SK-N-SH (cell line): ENCODE results near the gene GNAS-AS1. TPM values are rescaled to one million over a fixed set of nuclear protein-coding genes. Genes with fewer than 3 reads are reported as not detected.
A peak's percentile ranks its signal among the peaks of the same experiment; 100 is the strongest.

ENCODE experiments used
- CTCF ChIA-PET: fragments of 300-600, 350-600 bp; formaldehyde crosslinking; extraction: SDS; loops from one replicate; lab custom pipeline; 2021; lab: Yijun Ruan, JAX
- POLR2A ChIA-PET: fragments of 350-600 bp; sonication (Branson Sonifier 250); formaldehyde crosslinking; extraction: SDS; loops from one replicate; lab custom pipeline; 2020; ENCODE audit warnings: antibody characterized with exemption, inconsistent platforms; lab: Yijun Ruan, JAX
- DNase-seq: peaks from one replicate; pipeline ENCODE4 v3.0.0; 2012
- H2AFZ ChIP-seq: fragments of 200-600 bp; sonication (generic); 2 replicates; pipeline ENCODE4 v1.8.1; 2016; ENCODE audit warnings: antibody characterized with exemption, mild to moderate bottlenecking, low read depth
- H3F3A ChIP-seq: fragments of 200-600 bp; sonication (generic); replicated peaks from 2 replicates; pipeline ENCODE3; 2016; ENCODE audit warnings: antibody characterized with exemption, mild to moderate bottlenecking; ENCODE audit not compliant: insufficient read depth
- H3K27ac ChIP-seq, 2 experiments: fragments of 200-500 bp in 1 of 2; fragments of 200-600 bp in 1 of 2; sonication (Bioruptor generic) in 1 of 2; sonication (generic), shearing (Covaris generic) in 1 of 2; 2 replicates each; pipeline versions ENCODE4 v1.5.1 to v1.6.1; 2014 to 2016; ENCODE audit warnings: low read depth in 2 of 2, inconsistent platforms in 1 of 2, low read length in 1 of 2, mild to moderate bottlenecking in 1 of 2, mixed read lengths in 1 of 2
- H3K27me3 ChIP-seq: fragments of 200-600 bp; sonication (generic), shearing (Covaris generic); 2 replicates; pipeline ENCODE4 v1.6.1; 2016; ENCODE audit warnings: mixed run types; ENCODE audit not compliant: insufficient read depth
- H3K36me3 ChIP-seq, 2 experiments: fragments of 200-500 bp in 1 of 2; fragments of 200-600 bp in 1 of 2; sonication (Bioruptor generic) in 1 of 2; sonication (generic) in 1 of 2; replicated peaks in 1 of 2; 2 replicates each; pipeline versions ENCODE3 to v1.5.1; 2014 to 2016; ENCODE audit warnings: low read length in 1 of 2, mild to moderate bottlenecking in 1 of 2; ENCODE audit not compliant: insufficient read depth in 2 of 2, control insufficient read depth in 1 of 2
- H3K4me1 ChIP-seq, 2 experiments: fragments of 200-500 bp in 1 of 2; fragments of 200-600 bp in 1 of 2; sonication (Bioruptor generic) in 1 of 2; sonication (generic), shearing (Covaris generic) in 1 of 2; 2 replicates each; pipeline versions ENCODE4 v1.5.1 to v1.6.1; 2014 to 2016; ENCODE audit warnings: low read depth in 1 of 2, low read length in 1 of 2, mixed run types in 1 of 2; ENCODE audit not compliant: insufficient read depth in 2 of 2, control insufficient read depth in 1 of 2
- H3K4me2 ChIP-seq: fragments of 200-600 bp; sonication (generic), shearing (Covaris generic); 2 replicates; pipeline ENCODE4 v1.6.1; 2017; ENCODE audit warnings: mixed run types
- H3K4me3 ChIP-seq, 2 experiments: fragments of 200-500 bp in 1 of 2; fragments of 200-600 bp in 1 of 2; sonication (Bioruptor generic) in 1 of 2; sonication (generic), shearing (Covaris generic) in 1 of 2; 2 replicates each; pipeline versions ENCODE4 v1.5.1 to v1.8.1; 2014 to 2016; ENCODE audit warnings: low read depth in 2 of 2, inconsistent platforms in 1 of 2, low read length in 1 of 2, mild to moderate bottlenecking in 1 of 2, mixed read lengths in 1 of 2, moderate library complexity in 1 of 2
- H3K79me2 ChIP-seq: fragments of 200-600 bp; sonication (generic); 2 replicates; pipeline ENCODE4 v1.8.1; 2017; ENCODE audit warnings: mild to moderate bottlenecking; ENCODE audit not compliant: insufficient read depth
- H3K9ac ChIP-seq: fragments of 200-600 bp; sonication (generic); 2 replicates; pipeline ENCODE4 v1.6.1; 2017; ENCODE audit warnings: mixed run types
- H3K9me2 ChIP-seq: fragments of 200-600 bp; sonication (generic); 2 replicates; pipeline ENCODE4 v1.6.1; 2017; ENCODE audit warnings: mixed run types
- H3K9me3 ChIP-seq: fragments of 200-600 bp; sonication (generic); 2 replicates; pipeline ENCODE4 v1.6.1; 2017; ENCODE audit warnings: mixed run types, mild to moderate bottlenecking, moderate library complexity
- H4K20me1 ChIP-seq: fragments of 200-600 bp; sonication (generic); 2 replicates; pipeline ENCODE4 v1.6.1; 2017; ENCODE audit warnings: mild to moderate bottlenecking, mixed run types; ENCODE audit not compliant: insufficient read depth
- EZH2phosphoT487 ChIP-seq: fragments of 200-600 bp; sonication (generic); IDR thresholded peaks from 2 replicates; pipeline ENCODE4 v1.6.1; 2017; ENCODE audit warnings: low read depth, mixed run types, mild to moderate bottlenecking, antibody characterized with exemption, moderate library complexity, borderline replicate concordance
- GABPA ChIP-seq: IDR thresholded peaks from 2 replicates; pipeline ENCODE4 v1.4.0; 2012; ENCODE audit warnings: low read depth, mild to moderate bottlenecking
- GATA2 ChIP-seq: sonication (generic); formaldehyde crosslinking; IDR thresholded peaks from 2 replicates; pipeline ENCODE4 v1.5.0; 2020; ENCODE audit warnings: mild to moderate bottlenecking, missing genetic modification reagents
- MEF2A ChIP-seq: IDR thresholded peaks from 2 replicates; pipeline ENCODE4 v1.4.0; 2012; ENCODE audit warnings: low read depth, borderline replicate concordance
- NRF1 ChIP-seq: IDR thresholded peaks from 2 replicates; pipeline ENCODE4 v1.6.1; 2012; ENCODE audit warnings: low read depth, mild to moderate bottlenecking, low read length
- RAD21 ChIP-seq: IDR thresholded peaks from 2 replicates; pipeline ENCODE4 v1.6.1; 2012; ENCODE audit warnings: mild to moderate bottlenecking, low read length
- USF1 ChIP-seq: IDR thresholded peaks from 2 replicates; pipeline ENCODE4 v1.4.0; 2012; ENCODE audit warnings: low read depth, borderline replicate concordance
- ZBTB33 ChIP-seq: IDR thresholded peaks from 2 replicates; pipeline ENCODE4 v1.4.0; 2012; ENCODE audit warnings: low read depth, borderline replicate concordance
- WGBS: methylation state at CpG from one replicate; pipeline ENCODE4 v1.1.6; 2017; ENCODE audit warnings: low lambda C conversion rate; 5-methylcytosine and 5-hydroxymethylcytosine counted together
- polyA plus RNA-seq, 3 experiments: library from polyadenylated mRNA; depleted of rRNA; stranded (reverse); fragments of >200 nt; gene quantifications; 2 replicates each; pipeline ENCODE4 v1.2.3, GENCODE V29; 2012

Gene GNAS-AS1
- polyA plus RNA-seq, 1 of the 3 experiments (the other 2 are of a cell fraction), result 1.5 TPM

DNA sequence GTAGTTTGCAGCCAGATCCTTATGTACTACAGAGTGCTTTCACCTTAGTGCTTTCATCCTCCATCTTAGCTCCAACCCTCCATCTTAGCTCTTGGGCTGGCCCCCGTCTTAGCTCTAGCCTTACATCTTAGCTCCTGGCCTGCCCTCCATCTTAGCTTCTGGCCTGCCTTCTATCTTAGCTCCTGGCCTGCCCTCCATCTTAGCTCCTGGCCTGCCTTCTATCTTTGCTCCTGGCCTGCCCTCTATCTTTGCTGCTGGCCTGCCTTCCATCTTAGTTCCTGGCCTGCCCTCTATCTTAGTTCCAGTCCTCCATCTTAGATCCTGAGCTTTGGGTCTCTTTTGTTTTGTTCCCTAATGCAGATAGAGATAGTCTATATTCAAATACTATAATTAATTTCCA lies 23.8 kb upstream of the GNAS-AS1 start:
- no peak overlapping the region for H3K4me2 ChIP-seq
- H4K20me1 ChIP-seq, result no peaks in the 10 kb centered on the region
- H3K36me3 ChIP-seq, result no peaks in the 10 kb centered on the region
- no peak overlapping the region for H3K4me3 ChIP-seq
- H3K9ac ChIP-seq, result no peak overlapping the region
- no peak for DNase-seq
- TF ChIP-seq ZBTB33 (no peak), NRF1 (no peak), USF1 (no peak), EZH2phosphoT487 (no peak), GABPA (no peak)
- ChIA-PET CTCF (interaction anchor here (1.0 to 2.8 kb wide), 4 partner anchors 158 to 581 kb away, joined by 3 to 10 read pairs (median 7); partner anchors contain the start of gene ATP5F1E), POLR2A (interaction anchor here (0.6 kb wide), 1 partner anchor 15 kb away, joined by 3 read pairs; no protein-coding TSS in a partner anchor)
- no peaks in the 10 kb centered on the region for H3K9me3 ChIP-seq
- no peaks in the 10 kb centered on the region for H3K27me3 ChIP-seq
- peak overlapping the region in 1 of 2 experiments; percentile 44; a peak in 1 of 4 replicates for H3K27ac ChIP-seq
- H2AFZ ChIP-seq, result no peak overlapping the region
- H3K79me2 ChIP-seq, result no peaks in the 10 kb centered on the region
- peaks cover 4% of the 10 kb centered on the region for H3F3A ChIP-seq
- peaks cover 0 to 48% of the 10 kb centered on the region in 2 experiments; a peak in 3 of 4 replicates for H3K4me1 ChIP-seq
- no peaks in the 10 kb centered on the region for H3K9me2 ChIP-seq
- WGBS, result 100% methylated on average over 1 of the region's 1 CpG

DNA sequence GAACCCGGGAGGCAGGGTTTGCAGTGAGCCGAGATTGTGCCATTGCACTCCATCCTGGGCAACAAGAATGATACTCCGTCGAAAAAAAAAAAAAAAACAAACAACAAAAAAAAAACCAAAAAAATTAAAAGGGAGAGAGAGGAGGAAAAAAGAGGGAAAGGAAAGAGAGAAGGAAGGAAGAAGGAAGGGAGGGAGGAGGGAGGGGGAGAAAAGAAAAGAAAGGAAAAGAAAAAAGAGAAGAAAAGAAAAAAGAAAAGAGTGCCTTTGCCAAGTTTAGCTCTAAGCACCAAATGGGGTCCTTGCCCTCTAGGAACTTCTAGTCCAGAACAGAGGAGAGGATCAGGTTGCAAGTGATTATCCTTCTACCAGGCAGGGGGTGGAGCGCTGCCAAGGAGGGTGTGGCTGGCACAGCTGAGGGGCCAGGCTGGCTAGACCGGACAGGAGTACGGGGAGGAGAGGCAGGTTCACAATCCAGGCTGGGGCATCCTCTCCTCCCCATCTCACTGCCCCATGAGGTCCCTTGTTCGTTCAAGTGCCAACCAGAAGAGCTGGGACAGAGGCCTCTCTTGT lies 20.9 kb upstream of the GNAS-AS1 start:
- Histone ChIP-seq H3K27me3 (no peaks in the 10 kb centered on the region), H2AFZ (no peak overlapping the region), H3K4me1 (peaks cover 0 to 24% of the 10 kb centered on the region in 2 experiments; a peak in 3 of 4 replicates), H4K20me1 (no peaks in the 10 kb centered on the region), H3K27ac (no peak overlapping the region), H3K36me3 (no peaks in the 10 kb centered on the region), H3K9ac (no peak overlapping the region), H3K9me2 (no peaks in the 10 kb centered on the region), H3K4me3 (no peak overlapping the region), H3K9me3 (no peaks in the 10 kb centered on the region), H3K4me2 (no peak overlapping the region), H3F3A (peaks cover 4% of the 10 kb centered on the region), H3K79me2 (no peaks in the 10 kb centered on the region)
- CTCF ChIA-PET, result interaction anchor here (1.2 to 4.7 kb wide), 7 partner anchors 12 to 583 kb away, joined by 3 to 47 read pairs (median 12); no protein-coding TSS in a partner anchor
- 79% methylated on average over 8 of the region's 8 CpGs for WGBS
- DNase-seq, result no peak
- TF ChIP-seq RAD21 (no peak), GATA2 (CRISPR knock-in tag) (no peak), MEF2A (no peak)
- TF ChIP-seq, all 33 proteins: peak for 0
- POLR2A ChIA-PET, result interaction anchor here (1.3 kb wide), 1 partner anchor 20 kb away, joined by 3 read pairs; no protein-coding TSS in a partner anchor
